GM21360 (cell line): Measurements from ENCODE around the gene FAM9C.
"Not testable (repeated sequence)": the region's sequence is repeated elsewhere in the genome, so short reads cannot be mapped to it uniquely, and the experiment has no call there.

Source experiments
- ATAC-seq: cut with Tn5 transposase; IDR thresholded peaks from one replicate; pipeline ENCODE4 v1.9.1; 2021; ENCODE audit warnings: mild to moderate bottlenecking, moderate library complexity; ENCODE audit not compliant: unreplicated experiment

Gene FAM9C

GRCh38 chrX:13043938-13044337, 482 bp downstream of the FAM9C start:
- ATAC-seq, result no peak

DNA sequence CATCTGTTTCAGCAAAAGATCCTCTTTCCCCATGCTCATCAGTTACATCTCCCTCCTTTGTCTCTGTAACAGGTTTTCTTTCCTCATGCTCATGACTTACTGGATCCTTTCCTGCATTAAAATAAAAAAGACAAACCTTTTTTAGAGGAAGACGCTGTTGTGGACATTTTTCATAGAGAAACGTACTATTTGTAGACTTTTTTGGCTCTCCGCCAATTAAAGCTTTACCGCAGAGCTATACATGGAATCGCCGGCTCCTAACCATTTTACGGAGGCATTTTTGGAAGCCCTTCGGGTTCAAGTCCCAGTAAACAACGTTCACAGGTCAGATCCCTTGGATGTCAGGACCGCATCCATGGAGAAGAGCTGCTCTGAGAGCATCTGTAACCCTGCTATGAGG, 1.3 kb downstream of the FAM9C start:
- no peak for ATAC-seq

DNA sequence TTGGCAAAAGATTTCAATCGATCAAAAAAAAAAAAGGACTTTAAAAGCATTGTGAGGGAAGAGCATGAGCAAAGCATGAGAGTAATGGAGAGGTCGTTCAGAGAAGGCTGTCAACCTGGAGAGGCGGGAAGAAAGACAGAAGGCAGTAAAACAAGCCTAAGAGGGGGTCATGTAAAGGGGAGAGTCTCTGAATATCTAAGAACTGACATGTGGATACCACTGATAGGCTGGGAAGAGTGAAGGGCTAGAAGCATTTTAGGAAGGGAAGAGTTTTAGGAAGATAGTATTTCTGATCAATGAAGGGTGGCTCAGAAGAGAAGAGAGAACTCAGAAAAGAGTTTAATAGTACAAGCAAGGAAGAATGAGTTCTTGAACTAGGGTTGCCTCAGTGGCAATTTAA, 7.5 kb downstream of the FAM9C start:
- ATAC-seq, result no peak

GRCh38 chrX:13033193-13033592, 11.2 kb downstream of the FAM9C start:
- ATAC-seq, result no peak

DNA sequence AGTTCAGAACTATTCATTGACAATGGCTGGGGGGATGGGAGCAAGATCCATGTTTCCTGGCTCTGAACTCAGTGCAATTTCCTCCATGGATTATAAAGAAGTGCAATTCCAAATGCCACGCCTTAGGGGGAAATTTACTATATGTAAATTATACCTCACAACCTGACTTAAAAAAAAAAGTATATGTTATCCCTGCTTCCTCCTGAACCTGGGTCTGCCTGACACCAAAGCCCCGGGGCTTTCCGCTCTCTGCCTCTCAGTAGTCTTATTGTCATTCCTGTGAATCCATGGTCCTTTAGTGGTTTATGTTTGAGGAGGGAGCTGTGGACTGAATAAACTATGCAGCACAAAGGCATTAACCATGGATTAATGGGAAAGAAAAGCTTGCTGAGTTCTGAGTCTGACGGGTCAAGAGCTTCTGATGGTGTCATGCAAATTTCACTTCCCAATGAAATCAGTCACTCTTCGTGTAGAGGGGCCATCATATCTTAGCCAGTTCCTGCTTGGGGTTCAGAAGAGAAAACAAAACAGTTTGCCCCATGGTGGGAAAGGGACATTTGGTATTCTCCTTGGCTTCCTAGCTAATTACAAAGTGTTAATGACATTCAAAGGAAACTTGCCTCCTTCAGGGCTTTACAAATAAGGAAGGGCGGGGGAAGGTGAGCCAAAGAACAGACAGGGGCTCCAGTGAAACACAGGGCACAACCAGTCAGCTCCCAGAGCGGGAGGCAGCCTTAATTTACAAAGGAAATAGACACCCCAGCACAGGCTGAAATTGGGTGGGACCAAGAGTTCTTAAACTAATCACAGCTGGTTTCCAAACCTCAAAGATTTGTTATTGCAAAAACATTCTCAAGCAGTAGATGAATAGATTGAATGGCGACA, 14.3 kb downstream of the FAM9C start:
- no peak for ATAC-seq

DNA sequence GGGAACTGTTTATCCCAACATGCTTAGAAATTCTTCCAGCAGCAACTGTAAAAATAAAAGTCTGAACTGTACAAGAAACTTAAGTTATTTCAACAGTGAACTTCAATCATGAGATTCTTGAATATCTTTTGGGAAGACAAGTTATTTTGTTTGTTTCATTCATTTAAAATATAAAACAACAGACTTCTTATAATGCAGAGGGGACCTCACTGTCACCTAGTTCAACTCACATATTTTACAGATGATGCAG, 14.9 kb downstream of the FAM9C start:
- no peak for ATAC-seq

GRCh38 chrX:13028871-13029636, 15.4 kb downstream of the FAM9C start:
- no peak for ATAC-seq

DNA sequence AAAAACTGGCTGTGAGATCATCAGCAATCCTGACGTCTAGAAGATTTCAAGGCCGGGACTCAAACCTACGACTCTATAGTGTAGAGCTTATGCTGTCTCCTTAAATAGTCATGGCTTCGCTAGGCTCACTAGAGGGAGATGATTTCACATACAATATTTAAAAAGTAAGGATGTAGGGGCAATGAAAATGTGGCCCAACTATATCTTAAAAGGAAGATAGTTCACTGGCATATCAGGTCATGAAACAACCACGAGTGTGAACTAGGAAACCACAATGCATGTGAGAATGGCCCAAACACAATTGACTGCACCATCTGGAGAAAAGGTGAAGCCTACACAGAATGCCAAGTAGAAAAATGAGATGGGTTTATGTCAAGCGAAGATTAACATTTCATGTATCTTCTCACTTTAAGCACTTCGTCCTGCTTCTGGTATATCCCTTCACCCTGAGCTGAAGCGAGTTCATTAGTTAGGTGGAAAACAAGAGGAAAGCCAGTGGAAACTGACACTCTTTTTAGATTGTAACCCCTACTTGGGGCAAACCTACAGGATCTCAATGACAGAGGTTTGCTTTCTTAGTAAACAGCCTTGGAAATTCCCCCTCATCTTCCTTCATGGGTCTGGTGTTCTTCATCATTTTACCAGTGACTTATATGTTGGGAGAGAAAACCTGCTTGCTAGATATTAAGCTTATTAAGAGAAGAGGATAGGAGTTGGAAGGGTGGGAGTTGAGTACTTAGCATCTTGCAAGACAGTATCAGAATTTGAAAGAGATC, 17.4 kb downstream of the FAM9C start:
- no peak for ATAC-seq

DNA sequence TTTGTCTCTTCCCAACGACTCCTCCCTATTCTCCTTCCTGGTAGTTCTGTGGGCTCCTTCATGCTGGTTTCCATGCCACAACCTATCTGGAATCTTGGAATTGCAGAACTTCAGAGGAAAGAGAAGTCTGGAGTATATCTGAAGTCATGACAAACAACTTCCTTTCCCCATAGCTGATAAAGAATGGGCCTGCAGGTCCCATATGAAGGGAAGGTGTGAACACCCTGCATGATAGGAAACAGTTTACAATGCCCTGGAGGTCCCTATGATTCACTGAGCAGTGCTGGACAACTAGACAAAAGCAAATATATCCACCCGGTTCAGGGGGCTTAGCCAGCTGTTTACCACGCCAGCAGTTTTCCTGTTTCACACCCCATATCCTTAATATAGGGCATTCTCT, 19.4 kb downstream of the FAM9C start:
- ATAC-seq, result no peak

- no peak for ATAC-seq
Observed at GRCh38 chrX:13023979-13024378, 20.4 kb downstream of the FAM9C start.

- ATAC-seq, result no peak
Observed at GRCh38 chrX:13023567-13023966, 20.9 kb downstream of the FAM9C start.

- ATAC-seq, result peak; percentile 79
Observed at GRCh38 chrX:13022926-13023325, 21.5 kb downstream of the FAM9C start.

DNA sequence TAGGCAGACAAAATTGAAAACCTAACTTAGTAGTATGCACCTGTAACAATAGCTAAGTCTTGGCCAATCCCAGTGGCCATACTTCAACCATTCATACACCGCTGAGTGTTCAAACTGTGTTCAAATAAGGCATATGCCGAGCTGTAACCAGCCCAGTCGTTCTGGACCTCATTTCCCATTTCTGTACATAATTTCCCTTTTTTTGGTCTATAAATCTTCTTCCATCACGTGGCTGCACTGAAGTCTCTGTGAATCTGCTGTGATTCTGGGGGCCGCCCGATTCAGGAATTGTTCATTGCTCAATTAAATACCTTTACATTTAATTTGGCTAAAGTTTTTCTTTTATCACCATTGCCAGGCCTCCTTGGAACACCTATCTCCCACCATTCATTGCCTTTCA, 27.7 kb downstream of the FAM9C start:
- not testable (repeated sequence) for ATAC-seq

DNA sequence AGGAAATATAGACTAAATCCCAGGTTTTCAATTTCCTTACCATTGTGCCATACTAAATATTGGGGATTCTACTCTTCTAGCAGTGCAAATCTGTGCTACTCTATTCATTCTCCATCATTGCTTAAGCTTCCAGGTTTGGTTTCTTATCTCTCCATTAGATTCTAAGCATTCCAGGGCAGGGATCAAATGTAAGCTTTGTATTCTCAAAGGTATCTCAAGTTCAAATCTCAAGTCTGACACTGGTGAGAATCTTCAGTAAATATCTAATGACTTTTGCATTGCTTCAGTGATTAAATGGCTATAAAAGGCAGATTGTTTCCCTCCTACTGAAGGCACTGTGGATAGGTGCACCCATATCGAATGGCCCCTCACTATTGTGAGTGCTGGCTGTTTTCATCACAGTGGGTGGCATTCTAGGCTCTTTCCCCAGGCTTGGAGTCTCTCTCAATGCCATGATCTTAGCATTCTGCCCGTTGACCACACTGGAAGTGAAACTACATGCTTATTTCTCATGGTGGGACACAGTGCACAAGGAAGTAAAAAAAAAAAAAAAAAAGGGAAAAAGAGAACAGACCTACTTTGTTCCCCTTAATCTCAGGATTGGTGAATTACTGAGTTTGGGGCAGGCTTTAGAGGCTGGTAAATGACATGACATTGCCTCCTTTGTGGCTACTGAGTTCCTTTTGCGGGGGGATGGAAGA, 28.7 kb downstream of the FAM9C start:
- ATAC-seq, result no peak

GRCh38 chrX:13014111-13015096, 30.0 kb downstream of the FAM9C start:
- peak; percentile 32 for ATAC-seq

DNA sequence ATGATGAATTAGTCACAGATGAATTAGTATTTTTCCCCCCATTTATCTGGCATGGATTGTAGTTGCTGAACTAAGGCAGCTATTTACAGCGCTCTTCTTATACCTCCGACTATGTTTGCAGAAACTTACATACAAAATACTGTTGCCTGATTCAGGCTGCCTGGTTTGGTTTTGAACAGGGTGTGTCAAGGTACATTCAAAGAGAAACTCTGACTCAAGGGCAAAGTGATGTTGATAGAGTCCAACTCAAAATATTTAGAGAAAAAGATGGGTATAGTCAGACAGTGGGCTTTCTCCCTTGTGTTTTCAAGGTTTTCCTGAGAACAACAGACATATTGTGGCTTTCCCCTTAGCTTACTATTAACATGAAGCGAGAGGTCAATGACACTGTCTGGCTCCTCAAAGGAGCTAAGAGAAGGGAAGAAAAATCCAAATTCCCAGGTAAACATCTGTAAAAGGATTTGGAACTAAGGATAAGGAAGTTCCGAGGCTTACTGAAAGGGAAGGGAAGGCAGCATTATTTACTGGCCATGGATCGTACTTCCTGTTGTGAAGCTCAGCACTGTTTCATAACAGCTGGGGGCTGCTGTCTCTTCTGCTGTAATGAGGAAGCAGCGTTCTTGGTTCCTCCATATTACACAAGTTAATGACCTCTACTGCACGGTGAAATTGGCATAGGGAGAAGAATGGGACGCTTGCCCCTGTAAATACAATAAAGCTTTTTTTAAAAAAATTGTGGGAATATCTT, 30.9 kb downstream of the FAM9C start:
- peak; percentile 78 for ATAC-seq

GRCh38 chrX:13010546-13010945, 33.9 kb downstream of the FAM9C start:
- ATAC-seq, result no peak

DNA sequence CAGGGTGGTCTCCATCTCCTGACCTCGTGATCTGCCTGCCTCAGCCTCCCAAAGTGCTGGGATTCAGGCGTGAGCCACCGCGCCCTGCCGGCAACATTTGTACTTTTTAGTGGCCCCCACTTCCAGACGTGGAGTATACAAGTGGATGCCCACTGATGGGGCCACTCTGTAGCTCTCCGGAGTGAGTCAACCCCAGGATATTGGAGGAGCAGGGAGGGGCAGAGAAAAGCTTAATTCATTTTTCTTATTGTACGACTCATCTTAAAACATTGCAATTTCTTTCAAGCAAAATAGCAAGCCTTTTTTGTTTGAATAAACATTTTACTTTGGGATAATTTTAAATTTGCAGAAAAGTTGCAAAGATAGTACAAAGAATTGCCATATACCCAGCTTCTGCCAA, 34.6 kb downstream of the FAM9C start:
- ATAC-seq, result no peak

GRCh38 chrX:13009273-13009672, 35.1 kb downstream of the FAM9C start:
- no peak for ATAC-seq
